ENCODE measurements around the gene TRIM56. TPM values are rescaled to one million over a fixed set of nuclear protein-coding genes. Genes with fewer than 3 reads are reported as not detected.
"Not testable (repeated sequence)": the region's sequence is repeated elsewhere in the genome, so short reads cannot be mapped to it uniquely, and the experiment has no call there.

Gene TRIM56
- total RNA-seq, 1 experiment from 2014 or later = 29.6 TPM

GRCh38 chr7:101108961-101109360 lies 23.7 kb downstream of the TRIM56 start:
- DNase-seq (ENCODE audit: unreplicated experiment) = peak; percentile 94
- Mint-ChIP-seq H3K4me3 (ENCODE audit: unreplicated experiment) (no peak overlapping the region), H3K36me3 (ENCODE audit: insufficient read depth, unreplicated experiment) (peaks cover 6% of the 10 kb centered on the region), H3K27ac (ENCODE audit: low read depth, unreplicated experiment) (peak overlapping the region; percentile 63), H3K27me3 (ENCODE audit: insufficient read depth, unreplicated experiment) (no peaks in the 10 kb centered on the region), H3K9me3 (ENCODE audit: unreplicated experiment) (no peaks in the 10 kb centered on the region), H3K4me1 (ENCODE audit: insufficient read depth, unreplicated experiment) (peaks cover 29% of the 10 kb centered on the region)
- ChIA-PET CTCF (interaction anchor here (0.6 to 1.8 kb wide), 11 partner anchors 12 to 512 kb away, joined by 3 to 7 read pairs (median 4); partner anchors contain the start of gene SERPINE1), POLR2A (interaction anchor here (0.6 to 3.8 kb wide), 19 partner anchors 9 to 559 kb away, joined by 3 to 22 read pairs (median 4); partner anchors contain the start of genes FBXO24, POP7, SERPINE1 and TRIM56)
- BruUV-seq (replicated peaks) = no TSS peak
- TF ChIP-seq CTCF (IDR thresholded peaks at IDR 0.05; ENCODE audit: unreplicated experiment) = no peak
- intact Hi-C loops (cut with micrococcal nuclease) = no loop called here

GRCh38 chr7:101109368-101109767 lies 24.1 kb downstream of the TRIM56 start:
- CTCF ChIA-PET = interaction anchor here (0.6 to 1.8 kb wide), 9 partner anchors 13 to 513 kb away, joined by 3 to 7 read pairs (median 4); partner anchors contain the start of gene SERPINE1
- peak overlapping the region; percentile 63 for H3K27ac Mint-ChIP-seq (ENCODE audit: low read depth, unreplicated experiment)
- H3K9me3 Mint-ChIP-seq (ENCODE audit: unreplicated experiment) = no peaks in the 10 kb centered on the region
- intact Hi-C loops (cut with micrococcal nuclease) = no loop called here
- BruUV-seq (replicated peaks) = no TSS peak
- H3K36me3 Mint-ChIP-seq (ENCODE audit: insufficient read depth, unreplicated experiment) = peaks cover 6% of the 10 kb centered on the region
- peaks cover 31% of the 10 kb centered on the region for H3K4me1 Mint-ChIP-seq (ENCODE audit: insufficient read depth, unreplicated experiment)
- no peaks in the 10 kb centered on the region for H3K27me3 Mint-ChIP-seq (ENCODE audit: insufficient read depth, unreplicated experiment)
- H3K4me3 Mint-ChIP-seq (ENCODE audit: unreplicated experiment) = no peak overlapping the region
- no peak for TF ChIP-seq CTCF (IDR thresholded peaks at IDR 0.05; ENCODE audit: unreplicated experiment)
- POLR2A ChIA-PET = interaction anchor here (0.6 to 3.8 kb wide), 15 partner anchors 9 to 523 kb away, joined by 3 to 22 read pairs (median 6); partner anchors contain the start of genes FBXO24, SERPINE1 and TRIM56
- DNase-seq (ENCODE audit: unreplicated experiment) = no peak

GRCh38 chr7:101111261-101111660 lies 26.0 kb downstream of the TRIM56 start:
- peaks cover 29% of the 10 kb centered on the region for H3K4me1 Mint-ChIP-seq (ENCODE audit: insufficient read depth, unreplicated experiment)
- BruUV-seq (replicated peaks) = no TSS peak
- ChIA-PET CTCF (interaction anchor here (0.5 to 0.9 kb wide), 4 partner anchors 11 to 144 kb away, joined by 3 to 4 read pairs (median 3); no protein-coding TSS in a partner anchor), POLR2A (interaction anchor here (1.5 to 3.8 kb wide), 2 partner anchors 16 to 26 kb away, joined by 4 to 19 read pairs; partner anchors contain the start of genes SERPINE1 and TRIM56)
- TF ChIP-seq CTCF (IDR thresholded peaks at IDR 0.05; ENCODE audit: unreplicated experiment) = no peak
- intact Hi-C loops (cut with micrococcal nuclease) = no loop called here
- no peaks in the 10 kb centered on the region for H3K9me3 Mint-ChIP-seq (ENCODE audit: unreplicated experiment)
- no peak for DNase-seq (ENCODE audit: unreplicated experiment)
- no peak overlapping the region for H3K27ac Mint-ChIP-seq (ENCODE audit: low read depth, unreplicated experiment)
- H3K27me3 Mint-ChIP-seq (ENCODE audit: insufficient read depth, unreplicated experiment) = no peaks in the 10 kb centered on the region
- peaks cover 6% of the 10 kb centered on the region for H3K36me3 Mint-ChIP-seq (ENCODE audit: insufficient read depth, unreplicated experiment)
- no peak overlapping the region for H3K4me3 Mint-ChIP-seq (ENCODE audit: unreplicated experiment)

- Mint-ChIP-seq H3K9me3 (ENCODE audit: unreplicated experiment) (no peaks in the 10 kb centered on the region), H3K4me1 (ENCODE audit: insufficient read depth, unreplicated experiment) (peaks cover 27% of the 10 kb centered on the region), H3K27me3 (ENCODE audit: insufficient read depth, unreplicated experiment) (no peaks in the 10 kb centered on the region), H3K4me3 (ENCODE audit: unreplicated experiment) (no peak overlapping the region), H3K36me3 (ENCODE audit: insufficient read depth, unreplicated experiment) (peaks cover 6% of the 10 kb centered on the region), H3K27ac (ENCODE audit: low read depth, unreplicated experiment) (no peak overlapping the region)
- peak; percentile 57 for DNase-seq (ENCODE audit: unreplicated experiment)
- no peak for TF ChIP-seq CTCF (IDR thresholded peaks at IDR 0.05; ENCODE audit: unreplicated experiment)
- intact Hi-C loops (cut with micrococcal nuclease) = no loop called here
- CTCF ChIA-PET = interaction anchor here (1.0 kb wide), 1 partner anchor 81 kb away, joined by 3 read pairs; no protein-coding TSS in a partner anchor
- POLR2A ChIA-PET = interaction anchor here (1.5 kb wide), 1 partner anchor 27 kb away, joined by 4 read pairs; the partner anchor contains the start of gene TRIM56
- no TSS peak for BruUV-seq (replicated peaks)
These were observed 27.0 kb downstream of the TRIM56 start for GRCh38 chr7:101112233-101112632.

- BruUV-seq (replicated peaks); H3K4me3 Mint-ChIP-seq (ENCODE audit: unreplicated experiment); H3K9me3 Mint-ChIP-seq (ENCODE audit: unreplicated experiment); H3K27ac Mint-ChIP-seq (ENCODE audit: low read depth, unreplicated experiment); H3K36me3 Mint-ChIP-seq (ENCODE audit: insufficient read depth, unreplicated experiment); intact Hi-C loops (cut with micrococcal nuclease); H3K27me3 Mint-ChIP-seq (ENCODE audit: insufficient read depth, unreplicated experiment); DNase-seq (ENCODE audit: unreplicated experiment): not testable (repeated sequence)
- ChIA-PET CTCF (interaction anchor here (0.6 kb wide), 1 partner anchor 118 kb away, joined by 4 read pairs; no protein-coding TSS in a partner anchor), POLR2A (interaction anchor here (0.7 to 1.7 kb wide), 4 partner anchors 11 to 134 kb away, joined by 3 to 4 read pairs (median 3); no protein-coding TSS in a partner anchor)
- H3K4me1 Mint-ChIP-seq (ENCODE audit: insufficient read depth, unreplicated experiment) = peaks cover 25% of the 10 kb centered on the region
These were observed 27.9 kb downstream of the TRIM56 start for GRCh38 chr7:101113140-101113539.

Data from MCF 10A (cell line).